C4-2B (cell line): Measurements from ENCODE around the gene DCDC2.

ENCODE experiments used
- ZFX ChIP-seq: fragments of 450-650 bp; IDR thresholded peaks from 2 replicates; pipeline ENCODE4 v1.6.1; 2017
- TF ChIP-seq, protein P1 (sequence below): fragments of 450-650 bp; conservative IDR thresholded peaks from 2 replicates; pipeline ENCODE4 v1.5.1; 2017; ENCODE audit warnings: mild to moderate bottlenecking

GRCh38 chr6:24374612-24375011 is 16.8 kb upstream of the DCDC2 start:
- TF ChIP-seq, protein P1, sequence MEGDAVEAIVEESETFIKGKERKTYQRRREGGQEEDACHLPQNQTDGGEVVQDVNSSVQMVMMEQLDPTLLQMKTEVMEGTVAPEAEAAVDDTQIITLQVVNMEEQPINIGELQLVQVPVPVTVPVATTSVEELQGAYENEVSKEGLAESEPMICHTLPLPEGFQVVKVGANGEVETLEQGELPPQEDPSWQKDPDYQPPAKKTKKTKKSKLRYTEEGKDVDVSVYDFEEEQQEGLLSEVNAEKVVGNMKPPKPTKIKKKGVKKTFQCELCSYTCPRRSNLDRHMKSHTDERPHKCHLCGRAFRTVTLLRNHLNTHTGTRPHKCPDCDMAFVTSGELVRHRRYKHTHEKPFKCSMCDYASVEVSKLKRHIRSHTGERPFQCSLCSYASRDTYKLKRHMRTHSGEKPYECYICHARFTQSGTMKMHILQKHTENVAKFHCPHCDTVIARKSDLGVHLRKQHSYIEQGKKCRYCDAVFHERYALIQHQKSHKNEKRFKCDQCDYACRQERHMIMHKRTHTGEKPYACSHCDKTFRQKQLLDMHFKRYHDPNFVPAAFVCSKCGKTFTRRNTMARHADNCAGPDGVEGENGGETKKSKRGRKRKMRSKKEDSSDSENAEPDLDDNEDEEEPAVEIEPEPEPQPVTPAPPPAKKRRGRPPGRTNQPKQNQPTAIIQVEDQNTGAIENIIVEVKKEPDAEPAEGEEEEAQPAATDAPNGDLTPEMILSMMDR = no peak
- TF ChIP-seq ZFX = no peak
